Calu3 (cell line): ENCODE measurements around the gene SLC22A23. TPM values are rescaled to one million over a fixed set of nuclear protein-coding genes. Genes with fewer than 3 reads are reported as not detected.

Source experiments
- BruUV-seq: library from RNA; stranded (reverse); fragments of 400-500 nt; replicated peaks from 2 replicates; lab custom pipeline; 2021; lab: Mats Ljungman, UMichigan
- CTCF ChIA-PET: fragments of 300-600 bp; sonication (Branson Sonifier 250); formaldehyde crosslinking; loops from one replicate; lab custom pipeline; 2022; ENCODE audit warnings: antibody characterized with exemption; lab: Charles Lee
- DNase-seq: peaks from one replicate; pipeline ENCODE4 v3.0.0; 2022
- H3K27ac Mint-ChIP-seq: one replicate; pipeline ENCODE4 v1.8.0; 2022; ENCODE audit warnings: mixed read lengths; ENCODE audit not compliant: unreplicated experiment
- H3K27me3 Mint-ChIP-seq: one replicate; pipeline ENCODE4 v1.8.0; 2022; ENCODE audit warnings: mixed read lengths; ENCODE audit not compliant: unreplicated experiment
- H3K36me3 Mint-ChIP-seq: one replicate; pipeline ENCODE4 v1.8.0; 2022; ENCODE audit warnings: mild to moderate bottlenecking, moderate library complexity, mixed read lengths; ENCODE audit not compliant: insufficient read depth, unreplicated experiment
- H3K4me1 Mint-ChIP-seq: one replicate; pipeline ENCODE4 v1.8.0; 2022; ENCODE audit warnings: mild to moderate bottlenecking, low read depth, mixed read lengths; ENCODE audit not compliant: unreplicated experiment
- H3K4me3 Mint-ChIP-seq: one replicate; pipeline ENCODE4 v1.8.0; 2022; ENCODE audit warnings: mild to moderate bottlenecking, low read depth, moderate library complexity, mixed read lengths; ENCODE audit not compliant: unreplicated experiment
- H3K9me3 Mint-ChIP-seq: one replicate; pipeline ENCODE4 v1.8.0; 2022; ENCODE audit warnings: low read depth, mixed read lengths; ENCODE audit not compliant: unreplicated experiment
- intact Hi-C: fragments of 100-400 bp; cut with micrococcal nuclease; formaldehyde crosslinking; loops from one replicate; pipeline ENCODE4 v1.10.0; 2022; ENCODE audit not compliant: unreplicated experiment
- total RNA-seq: library from RNA; stranded (reverse); gene quantifications from 2 replicates; pipeline ENCODE4 v1.2.3, GENCODE V29; 2022
- TF ChIP-seq, protein P1 (sequence below): fragments of 200-600 bp; IDR thresholded peaks from one replicate; pipeline ENCODE4 v1.8.0; 2022; ENCODE audit warnings: antibody characterized with exemption; ENCODE audit not compliant: unreplicated experiment

SLC22A23 gene
- total RNA-seq, 1 experiment from 2014 or later = 3.9 TPM

- Mint-ChIP-seq H3K9me3 (no peaks in the 10 kb centered on the region), H3K27ac (no peak overlapping the region), H3K36me3 (peaks cover 7% of the 10 kb centered on the region), H3K4me3 (no peak overlapping the region), H3K4me1 (peaks cover 8% of the 10 kb centered on the region), H3K27me3 (peaks cover 45% of the 10 kb centered on the region)
- no TSS peak for BruUV-seq
- TF ChIP-seq, protein P1, sequence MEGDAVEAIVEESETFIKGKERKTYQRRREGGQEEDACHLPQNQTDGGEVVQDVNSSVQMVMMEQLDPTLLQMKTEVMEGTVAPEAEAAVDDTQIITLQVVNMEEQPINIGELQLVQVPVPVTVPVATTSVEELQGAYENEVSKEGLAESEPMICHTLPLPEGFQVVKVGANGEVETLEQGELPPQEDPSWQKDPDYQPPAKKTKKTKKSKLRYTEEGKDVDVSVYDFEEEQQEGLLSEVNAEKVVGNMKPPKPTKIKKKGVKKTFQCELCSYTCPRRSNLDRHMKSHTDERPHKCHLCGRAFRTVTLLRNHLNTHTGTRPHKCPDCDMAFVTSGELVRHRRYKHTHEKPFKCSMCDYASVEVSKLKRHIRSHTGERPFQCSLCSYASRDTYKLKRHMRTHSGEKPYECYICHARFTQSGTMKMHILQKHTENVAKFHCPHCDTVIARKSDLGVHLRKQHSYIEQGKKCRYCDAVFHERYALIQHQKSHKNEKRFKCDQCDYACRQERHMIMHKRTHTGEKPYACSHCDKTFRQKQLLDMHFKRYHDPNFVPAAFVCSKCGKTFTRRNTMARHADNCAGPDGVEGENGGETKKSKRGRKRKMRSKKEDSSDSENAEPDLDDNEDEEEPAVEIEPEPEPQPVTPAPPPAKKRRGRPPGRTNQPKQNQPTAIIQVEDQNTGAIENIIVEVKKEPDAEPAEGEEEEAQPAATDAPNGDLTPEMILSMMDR = no peak
- CTCF ChIA-PET = interaction anchor here (0.7 kb wide), 1 partner anchor 830 kb away, joined by 3 read pairs; no protein-coding TSS in a partner anchor
- no peak for DNase-seq
- intact Hi-C loops = no loop called here
Observed at GRCh38 chr6:3351105-3351676, 105.7 kb downstream of the SLC22A23 start.

DNA sequence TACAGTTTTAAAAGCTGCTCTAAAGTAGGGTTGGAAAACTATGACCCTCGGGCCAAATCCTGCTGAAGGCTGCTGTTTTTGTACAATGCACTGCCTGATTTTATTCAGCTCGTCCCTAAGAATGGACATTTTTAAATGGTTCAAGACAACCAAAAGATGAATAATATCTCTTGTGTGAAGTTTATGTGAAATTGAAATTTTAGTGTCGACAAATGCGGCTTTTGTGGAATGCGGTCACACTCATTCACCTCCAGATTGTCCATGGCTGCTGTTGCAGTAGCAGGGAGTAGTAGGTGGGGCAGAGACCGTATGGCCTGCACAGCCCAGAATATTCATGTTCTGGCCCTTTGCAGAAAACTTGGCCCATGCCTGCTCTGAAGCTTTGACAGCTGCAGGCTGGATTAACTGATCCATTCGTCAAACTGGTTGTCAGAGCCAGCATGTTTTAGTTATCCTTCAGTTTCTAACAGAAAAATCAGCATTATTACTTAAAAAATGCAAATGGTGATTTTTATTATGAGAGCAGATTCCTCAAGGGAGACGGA, 106.5 kb downstream of the SLC22A23 start:
- no peak overlapping the region for H3K27ac Mint-ChIP-seq
- DNase-seq = no peak
- intact Hi-C loops = no loop called here
- H3K36me3 Mint-ChIP-seq = no peaks in the 10 kb centered on the region
- peaks cover 49% of the 10 kb centered on the region for H3K27me3 Mint-ChIP-seq
- peaks cover 1% of the 10 kb centered on the region for H3K4me1 Mint-ChIP-seq
- no peak overlapping the region for H3K4me3 Mint-ChIP-seq
- CTCF ChIA-PET = no interaction called here
- no peaks in the 10 kb centered on the region for H3K9me3 Mint-ChIP-seq
- TF ChIP-seq, protein P1 = no peak
- BruUV-seq = no TSS peak

GRCh38 chr6:3349388-3350251, 107.2 kb downstream of the SLC22A23 start:
- Mint-ChIP-seq H3K4me1 (no peaks in the 10 kb centered on the region), H3K27ac (no peak overlapping the region), H3K9me3 (no peaks in the 10 kb centered on the region)

GRCh38 chr6:3348821-3349220, 108.0 kb downstream of the SLC22A23 start:
- no peak overlapping the region for H3K27ac Mint-ChIP-seq
- CTCF ChIA-PET = no interaction called here

More at GRCh38 chr6:3349388-3350251, 107.2 kb downstream of the SLC22A23 start:
- TF ChIP-seq, protein P1 = no peak
- no peak for DNase-seq
- CTCF ChIA-PET = no interaction called here
- Mint-ChIP-seq H3K36me3 (no peaks in the 10 kb centered on the region), H3K27me3 (peaks cover 49% of the 10 kb centered on the region), H3K4me3 (no peak overlapping the region)
- BruUV-seq = no TSS peak
- intact Hi-C loops = no loop called here

More at GRCh38 chr6:3348821-3349220, 108.0 kb downstream of the SLC22A23 start:
- TF ChIP-seq, protein P1 = no peak
- no TSS peak for BruUV-seq
- no peak overlapping the region for H3K4me3 Mint-ChIP-seq
- intact Hi-C loops = no loop called here
- H3K9me3 Mint-ChIP-seq = no peaks in the 10 kb centered on the region
- peaks cover 44% of the 10 kb centered on the region for H3K27me3 Mint-ChIP-seq
- no peaks in the 10 kb centered on the region for H3K4me1 Mint-ChIP-seq
- DNase-seq = no peak
- H3K36me3 Mint-ChIP-seq = no peaks in the 10 kb centered on the region
